Stimulated activated CD8-positive, alpha-beta memory T cell treated with anti-CD3 and anti-CD28 coated beads, Interleukin-2, amount 100 ng/mL, for 48 hours (primary cell): ENCODE results near the gene RAB8A.
"Not testable (repeated sequence)": the region's sequence is repeated elsewhere in the genome, so short reads cannot be mapped to it uniquely, and the experiment has no call there.

Experiments
- DNase-seq, 2 donors: peaks; one replicate each; pipeline ENCODE4 v3.0.0-alpha.2; 2020; ENCODE audit warnings: low read depth in 2 of 2

The RAB8A gene

GRCh38 chr19:16112778-16113177 lies 1.1 kb downstream of the RAB8A start:
- no peak for DNase-seq

- DNase-seq, result no peak
Observed at GRCh38 chr19:16113727-16114126, 2.0 kb downstream of the RAB8A start.

GRCh38 chr19:16115301-16116039 lies 3.8 kb downstream of the RAB8A start:
- DNase-seq, result no peak

GRCh38 chr19:16116067-16116466 lies 4.4 kb downstream of the RAB8A start:
- DNase-seq, result no peak

- no peak for DNase-seq
Observed at GRCh38 chr19:16117594-16118033, 5.9 kb downstream of the RAB8A start.

- DNase-seq, result peak; percentile 31 to 50
Observed at GRCh38 chr19:16118489-16119033, 6.9 kb downstream of the RAB8A start.

GRCh38 chr19:16119075-16119857 lies 7.6 kb downstream of the RAB8A start:
- not testable (repeated sequence) for DNase-seq

- DNase-seq, result no peak
Observed at GRCh38 chr19:16121141-16121540, 9.5 kb downstream of the RAB8A start.

GRCh38 chr19:16121967-16122366 lies 10.3 kb downstream of the RAB8A start:
- no peak for DNase-seq

GRCh38 chr19:16124953-16125352 lies 13.3 kb downstream of the RAB8A start:
- no peak for DNase-seq

GRCh38 chr19:16125737-16126495 lies 14.2 kb downstream of the RAB8A start:
- no peak for DNase-seq

GRCh38 chr19:16127080-16127479 lies 15.4 kb downstream of the RAB8A start:
- no peak for DNase-seq

GRCh38 chr19:16127776-16128371 lies 16.2 kb downstream of the RAB8A start:
- DNase-seq, result no peak

- DNase-seq, result no peak
Observed at GRCh38 chr19:16131648-16132047, 20.0 kb downstream of the RAB8A start.

GRCh38 chr19:16133818-16134217 lies 22.1 kb downstream of the RAB8A start:
- no peak for DNase-seq

- no peak for DNase-seq
Observed at GRCh38 chr19:16134510-16134909, 22.8 kb downstream of the RAB8A start.

GRCh38 chr19:16135430-16136127 lies 23.9 kb downstream of the RAB8A start:
- DNase-seq, result no peak

GRCh38 chr19:16136185-16136999 lies 24.7 kb downstream of the RAB8A start:
- DNase-seq, result no peak

- no peak for DNase-seq
Observed at GRCh38 chr19:16139752-16140151, 28.1 kb downstream of the RAB8A start.

- no peak for DNase-seq
Observed at GRCh38 chr19:16141043-16141442, 29.4 kb downstream of the RAB8A start.
